Activated T-helper 1 cell treated with Interleukin-2 at 50 U/mL for 16 hours (primary cell): ENCODE results near the gene ABHD2.
"Not testable (repeated sequence)": the region's sequence is repeated elsewhere in the genome, so short reads cannot be mapped to it uniquely, and the experiment has no call there.

ENCODE experiments used
- DNase-seq: peaks from one replicate; pipeline ENCODE4 v3.0.0-alpha.2; 2020; ENCODE audit warnings: low read depth

The ABHD2 gene

DNA sequence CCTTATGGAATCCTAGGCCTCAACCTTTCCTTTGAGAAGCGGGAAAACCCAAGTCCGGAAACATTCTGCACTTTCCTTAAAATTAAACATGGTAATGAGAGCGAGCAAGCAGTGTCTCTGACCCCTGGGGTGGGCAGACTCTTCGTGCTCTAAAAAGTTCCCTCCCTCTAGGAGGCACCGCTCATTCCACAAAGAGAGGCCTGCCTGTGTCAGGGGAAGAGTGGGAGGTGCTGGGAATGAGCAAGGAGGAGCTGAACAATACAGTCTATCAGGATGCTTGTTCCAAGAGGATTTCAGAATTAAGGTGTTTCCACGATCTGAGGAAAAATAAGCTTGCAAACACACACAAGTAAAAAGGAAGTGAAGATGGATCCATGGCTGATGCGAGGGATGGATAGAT is 139.2 kb downstream of the ABHD2 start:
- no peak for DNase-seq

DNA sequence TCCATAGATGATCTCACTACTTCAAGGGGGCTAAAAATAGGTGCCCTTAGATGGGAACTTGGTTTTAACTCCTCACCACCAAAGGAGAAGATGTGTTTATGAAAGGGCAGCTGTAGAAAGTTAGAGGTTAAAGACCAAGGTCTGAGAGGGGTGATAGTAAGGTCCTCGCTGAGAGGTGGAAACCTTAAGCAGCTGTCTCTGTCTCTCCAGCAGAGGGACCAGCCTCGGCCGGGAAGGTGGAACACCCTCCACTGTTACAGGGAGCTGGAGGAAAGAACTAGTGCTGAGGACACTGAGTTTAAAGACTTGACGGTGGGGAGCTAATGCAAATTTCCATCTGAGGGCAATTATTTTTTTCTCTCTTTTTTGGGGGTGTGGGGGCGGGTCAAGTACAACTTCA is 142.0 kb downstream of the ABHD2 start:
- DNase-seq, result no peak

DNA sequence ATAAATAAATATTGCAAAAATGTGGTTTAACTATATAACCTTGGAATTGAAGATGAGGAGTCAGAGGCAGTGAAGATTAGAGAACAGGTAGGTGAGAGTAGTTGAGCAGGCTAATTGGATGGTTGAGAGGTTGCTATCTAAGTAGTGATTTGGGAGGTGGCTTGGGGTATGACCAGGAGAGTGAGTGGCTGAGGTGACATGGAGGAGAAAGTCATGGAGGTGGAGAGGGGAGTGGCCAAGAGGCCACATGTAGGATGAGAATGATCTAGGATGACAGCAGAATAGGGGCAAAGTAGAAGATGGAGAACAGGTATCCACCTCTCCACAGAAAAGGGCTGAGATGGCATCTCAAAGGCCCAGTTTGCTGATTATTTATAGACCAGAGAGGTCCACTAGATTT is 143.6 kb downstream of the ABHD2 start:
- DNase-seq, result no peak

DNA sequence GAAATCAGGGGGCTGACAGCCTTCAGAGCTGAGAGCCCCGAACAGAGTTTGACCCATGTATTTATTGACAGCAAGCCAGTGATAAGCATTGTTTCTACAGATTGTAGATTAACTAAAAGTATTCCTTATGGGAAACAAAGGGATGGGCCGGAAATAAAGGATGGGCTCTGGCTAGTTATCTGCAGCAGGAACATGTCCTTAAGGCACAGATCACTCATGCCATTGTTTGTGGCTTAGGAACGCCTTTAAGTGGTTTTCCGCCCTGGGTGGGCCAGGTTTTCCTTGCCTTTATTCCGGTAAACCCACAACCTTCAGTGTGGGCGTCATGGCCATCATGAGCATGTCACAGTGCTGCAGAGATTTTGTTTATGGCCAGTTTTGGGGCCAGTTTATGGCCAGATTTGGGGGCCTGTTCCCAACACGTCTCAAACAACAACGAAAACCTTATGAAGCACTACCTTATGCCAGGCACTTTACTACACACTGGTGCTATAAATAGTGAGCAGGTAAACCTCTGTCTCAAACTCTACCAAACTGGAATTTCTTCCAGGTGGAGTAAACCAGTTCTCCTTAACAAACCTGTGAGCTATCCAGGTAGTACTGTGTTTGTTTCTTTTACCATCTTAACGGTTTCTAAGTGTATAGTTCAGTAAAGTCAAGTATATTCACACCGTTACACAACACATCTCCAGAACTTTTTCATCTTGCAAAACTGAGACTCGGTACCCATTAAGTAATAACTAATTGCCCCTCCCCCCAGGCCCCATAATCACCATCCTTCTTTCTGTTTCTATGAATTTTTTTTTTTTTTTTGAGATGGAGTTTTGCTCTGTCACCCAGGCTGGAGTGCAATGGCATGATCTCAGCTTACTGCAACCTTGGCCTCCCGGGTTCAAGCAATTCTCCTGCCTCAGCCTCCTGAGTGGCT is 151.9 kb downstream of the ABHD2 start:
- DNase-seq, result not testable (repeated sequence)

DNA sequence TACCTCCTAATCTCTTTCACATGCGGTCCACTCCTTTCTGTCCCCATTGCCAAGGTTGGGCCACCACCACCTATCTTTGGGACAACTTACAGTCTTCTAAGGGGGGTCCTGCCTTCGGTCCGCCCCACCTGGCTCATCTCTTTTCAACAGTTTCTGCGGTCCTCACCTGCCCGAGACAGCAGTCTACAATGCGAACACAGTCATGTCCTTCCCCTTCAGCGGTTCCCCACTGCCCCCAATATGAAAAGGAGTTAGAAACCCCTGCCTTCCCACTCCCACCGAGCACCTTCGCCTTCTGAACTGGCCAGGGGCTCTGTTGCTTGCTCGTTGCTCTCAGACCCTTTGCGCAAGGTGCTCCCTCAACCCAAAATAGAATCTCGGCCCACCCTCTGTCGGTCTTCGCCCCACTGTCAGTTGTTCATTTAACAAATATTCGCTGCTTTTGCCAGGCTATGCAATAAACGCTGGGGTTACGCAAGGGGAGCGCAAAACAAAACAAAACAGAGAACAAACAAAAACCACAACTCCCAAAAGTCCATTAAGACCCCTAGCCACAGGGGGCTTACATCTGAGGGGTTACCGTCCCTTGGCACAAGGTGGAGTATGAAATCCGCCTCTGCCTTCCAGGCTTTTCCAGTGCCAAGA is 154.9 kb downstream of the ABHD2 start:
- no peak for DNase-seq

DNA sequence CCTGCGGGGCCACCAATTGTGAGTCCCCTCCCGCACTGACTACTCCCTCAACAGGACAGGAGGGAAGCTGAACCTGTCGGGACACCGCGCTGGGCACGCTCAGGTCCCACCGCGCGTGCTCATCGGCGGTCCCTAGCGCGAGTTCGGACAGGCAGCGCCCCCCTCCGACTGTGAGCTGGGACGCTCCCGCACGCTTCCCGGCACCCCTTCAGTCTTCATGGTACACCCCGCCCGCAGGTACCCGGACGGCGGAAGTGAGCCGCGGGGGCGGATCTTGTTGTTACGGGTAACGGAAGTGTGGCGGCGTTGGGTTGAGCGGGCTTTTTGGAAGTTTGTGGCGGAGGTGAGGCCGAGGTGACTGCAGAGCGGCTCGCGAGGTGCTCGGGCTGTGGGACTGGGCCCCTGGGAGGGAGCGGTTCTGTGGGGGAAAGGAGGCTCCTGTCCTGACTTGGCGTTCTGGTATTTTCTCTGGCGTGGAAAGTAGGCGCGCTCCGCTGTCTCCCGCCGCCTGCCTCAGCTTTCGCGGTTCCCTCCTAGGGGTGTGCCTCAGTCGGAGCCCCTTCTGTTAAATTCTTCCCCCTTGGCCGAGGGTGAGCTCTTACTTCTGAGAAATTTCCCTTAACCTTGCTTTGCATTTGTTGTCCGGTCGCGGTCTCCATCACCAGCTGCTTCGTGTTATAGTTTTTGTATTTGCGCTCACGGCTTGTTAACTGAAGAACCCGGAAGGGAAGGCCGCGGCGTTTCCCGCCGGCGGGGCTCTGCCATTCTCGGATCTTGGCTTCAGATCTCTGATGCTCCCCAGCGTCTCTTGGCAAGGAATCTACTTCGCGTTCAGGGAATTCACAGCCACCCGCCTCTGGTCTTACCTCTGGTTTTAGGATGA is 155.7 kb downstream of the ABHD2 start, which contains the start of gene FANCI:
TSS of gene FANCI (plus strand) at position 289 of the 883 bp plus-strand sequence. CDS start 3,669 bp downstream, outside the sequence.
- peak; percentile 94 for DNase-seq

DNA sequence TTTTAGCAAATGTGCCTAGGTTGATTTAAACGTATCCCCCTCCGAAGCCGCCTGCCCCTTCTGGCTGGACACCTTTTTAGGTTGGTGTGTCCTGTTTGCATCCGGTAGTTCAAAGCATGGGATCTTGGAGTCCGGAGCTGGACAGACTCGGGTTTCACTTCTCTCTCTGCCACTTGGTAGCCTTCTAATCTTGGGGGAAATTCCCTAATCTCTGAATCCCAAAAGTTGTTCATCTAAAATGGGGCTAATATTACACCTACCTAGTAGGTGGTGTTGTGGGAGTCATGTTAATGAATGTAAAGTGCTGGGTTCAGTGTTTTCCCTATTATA is 156.3 kb downstream of the ABHD2 start:
- DNase-seq, result no peak

DNA sequence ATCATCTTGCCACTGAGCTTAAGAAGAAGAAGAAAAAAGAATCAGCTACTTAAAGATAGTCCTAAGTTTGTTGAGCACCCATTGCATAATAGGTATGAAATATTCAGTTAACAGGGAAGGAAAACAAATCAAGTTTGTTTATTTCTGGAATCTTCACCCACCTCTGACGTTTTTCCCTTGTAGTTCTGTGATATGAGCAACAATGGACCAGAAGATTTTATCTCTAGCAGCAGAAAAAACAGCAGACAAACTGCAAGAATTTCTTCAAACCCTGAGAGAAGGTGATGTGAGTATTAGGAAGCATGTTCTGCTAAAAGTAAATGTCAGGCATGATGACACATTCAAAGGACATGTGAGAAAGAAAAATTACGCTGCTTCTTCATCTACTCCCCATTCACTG is 159.2 kb downstream of the ABHD2 start:
- DNase-seq, result no peak

DNA sequence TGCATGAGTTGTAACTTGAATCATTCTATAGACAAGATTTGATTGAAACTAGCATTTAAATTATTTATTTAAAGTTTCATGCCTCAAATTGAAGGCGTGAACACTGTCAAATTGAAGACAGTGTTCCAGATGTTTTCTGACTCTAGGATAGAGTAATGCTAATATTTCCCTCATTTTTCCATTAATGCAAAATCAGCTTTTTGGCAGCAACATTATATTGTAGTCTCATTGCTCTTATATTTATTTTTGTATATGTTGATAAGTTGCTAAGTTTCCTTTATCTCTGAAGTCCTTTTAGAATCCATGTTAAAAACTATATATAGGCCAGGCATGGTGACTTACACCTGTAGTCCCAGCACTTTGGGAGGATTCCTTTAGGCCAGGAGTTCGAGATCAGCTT is 160.3 kb downstream of the ABHD2 start:
- no peak for DNase-seq

DNA sequence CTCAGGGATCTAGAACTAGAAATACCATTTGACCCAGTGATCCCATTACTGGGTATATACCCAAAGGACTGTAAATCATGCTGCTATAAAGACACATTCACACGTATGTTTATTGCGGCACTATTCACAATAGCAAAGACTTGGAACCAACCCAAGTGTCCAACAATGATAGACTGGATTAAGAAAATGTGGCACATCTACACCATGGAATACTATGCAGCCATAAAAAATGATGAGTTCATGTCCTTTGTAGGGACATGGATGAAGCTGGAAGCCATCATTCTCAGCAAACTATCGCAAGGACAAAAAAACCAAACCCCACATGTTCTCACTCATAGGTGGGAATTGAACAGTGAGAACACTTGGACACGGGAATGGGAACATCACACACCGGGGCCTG is 161.9 kb downstream of the ABHD2 start:
- not testable (repeated sequence) for DNase-seq
